Activated CD4-positive, alpha-beta T cell treated with anti-CD3 and anti-CD28 coated beads for 48 hours (primary cell): ENCODE results near the gene DHX29.
A peak's percentile ranks its signal among the peaks of the same experiment; 100 is the strongest.

ENCODE experiments used
- DNase-seq: peaks from one replicate; pipeline ENCODE4 v3.0.0-alpha.2; 2020

DHX29 gene

GRCh38 chr5:55231029-55231918, 76.2 kb downstream of the DHX29 start:
- peak; percentile 36 for DNase-seq

GRCh38 chr5:55230086-55230629, 77.3 kb downstream of the DHX29 start:
- no peak for DNase-seq

- no peak for DNase-seq
Measured at GRCh38 chr5:55227664-55228430, 79.6 kb downstream of the DHX29 start.

- DNase-seq, result peak; percentile 76
Measured at GRCh38 chr5:55226934-55227663, 80.4 kb downstream of the DHX29 start, which contains the start of gene MCIDAS. MCIDAS (minus strand) TSS chr5:55227315; CDS start chr5:55227138, 177 bp downstream.

- peak; percentile 87 for DNase-seq
Measured at GRCh38 chr5:55226027-55226933, 81.2 kb downstream of the DHX29 start.

GRCh38 chr5:55225346-55225745, 82.1 kb downstream of the DHX29 start:
- no peak for DNase-seq

- no peak for DNase-seq
Measured at GRCh38 chr5:55223812-55224240, 83.7 kb downstream of the DHX29 start.

- DNase-seq, result peak; percentile 36
Measured at GRCh38 chr5:55222985-55223811, 84.3 kb downstream of the DHX29 start.

- DNase-seq, result no peak
Measured at GRCh38 chr5:55222092-55222984, 85.2 kb downstream of the DHX29 start.

- peak; percentile 29 for DNase-seq
Measured at GRCh38 chr5:55220433-55221185, 86.9 kb downstream of the DHX29 start.

GRCh38 chr5:55219770-55220169, 87.7 kb downstream of the DHX29 start:
- no peak for DNase-seq

- no peak for DNase-seq
Measured at GRCh38 chr5:55218967-55219366, 88.5 kb downstream of the DHX29 start.

- no peak for DNase-seq
Measured at GRCh38 chr5:55211184-55211874, 96.2 kb downstream of the DHX29 start.
